ENCODE results near the gene ATXN7L3.

ATXN7L3 gene

GRCh38 chr17:44191369-44191768 lies 8.3 kb downstream of the ATXN7L3 start:
- Histone ChIP-seq H3K9me2 (replicated peaks; ENCODE audit: insufficient read depth, low read length) (no peaks in the 10 kb centered on the region), H3K36me3 (ENCODE audit: low read length) (0 out of 2 replicates have a peak, but pooled peaks cover 3% of the 10 kb centered on the region), H3K4me3 (ENCODE audit: insufficient read depth, low read length, poor library complexity, severe bottlenecking) (no peak overlapping the region), H3K4me2 (ENCODE audit: low read depth, low read length, poor library complexity, severe bottlenecking) (no peak overlapping the region), H3K27me3 (ENCODE audit: low read length) (no peaks in the 10 kb centered on the region), H3K9me3 (ENCODE audit: insufficient read depth, low read length) (no peaks in the 10 kb centered on the region), H3F3A (ENCODE audit: insufficient read depth) (peaks cover 5% of the 10 kb centered on the region; the same call in 1 of the 2 replicates), H4K20me1 (ENCODE audit: low read depth, low read length) (no peaks in the 10 kb centered on the region), H2AFZ (ENCODE audit: low read depth, low read length, severe bottlenecking) (no peak overlapping the region), H3K9ac (ENCODE audit: low read length) (no peak overlapping the region), H3K79me2 (ENCODE audit: insufficient read depth, low read length) (peaks cover 16% of the 10 kb centered on the region), H3K27ac (ENCODE audit: low read depth, low read length) (no peak overlapping the region)
- no peak for TF ChIP-seq EZH2phosphoT487 (conservative IDR thresholded peaks at IDR 0.05; ENCODE audit: low read length)
- no peak for TF ChIP-seq CTCF (IDR thresholded peaks at IDR 0.05; ENCODE audit: insufficient read depth, low read length, poor library complexity, severe bottlenecking)

- no peaks in the 10 kb centered on the region for H3K27me3 ChIP-seq (ENCODE audit: low read length)
- H3K9me2 ChIP-seq (replicated peaks; ENCODE audit: insufficient read depth, low read length) = no peaks in the 10 kb centered on the region
- H3K9ac ChIP-seq (ENCODE audit: low read length) = no peak overlapping the region
- H3K36me3 ChIP-seq (ENCODE audit: low read length) = no peaks in the 10 kb centered on the region
- H3K4me3 ChIP-seq (ENCODE audit: insufficient read depth, low read length, poor library complexity, severe bottlenecking) = no peak overlapping the region
- peaks cover 24% of the 10 kb centered on the region for H3K79me2 ChIP-seq (ENCODE audit: insufficient read depth, low read length)
- no peaks in the 10 kb centered on the region for H4K20me1 ChIP-seq (ENCODE audit: low read depth, low read length)
- TF ChIP-seq EZH2phosphoT487 (conservative IDR thresholded peaks at IDR 0.05; ENCODE audit: low read length) = no peak
- TF ChIP-seq CTCF (IDR thresholded peaks at IDR 0.05; ENCODE audit: insufficient read depth, low read length, poor library complexity, severe bottlenecking) = no peak
- no peak overlapping the region for H2AFZ ChIP-seq (ENCODE audit: low read depth, low read length, severe bottlenecking)
- peaks cover 8% of the 10 kb centered on the region; the same call in 1 of the 2 replicates for H3F3A ChIP-seq (ENCODE audit: insufficient read depth)
- H3K27ac ChIP-seq (ENCODE audit: low read depth, low read length) = no peak overlapping the region
- no peak overlapping the region for H3K4me2 ChIP-seq (ENCODE audit: low read depth, low read length, poor library complexity, severe bottlenecking)
- no peaks in the 10 kb centered on the region for H3K9me3 ChIP-seq (ENCODE audit: insufficient read depth, low read length)
Observed at GRCh38 chr17:44190481-44190880, 9.2 kb downstream of the ATXN7L3 start.

GRCh38 chr17:44188576-44189403 lies 10.9 kb downstream of the ATXN7L3 start:
- H3K79me2 ChIP-seq (ENCODE audit: insufficient read depth, low read length) = peaks cover 41% of the 10 kb centered on the region

More at GRCh38 chr17:44188576-44189403, 10.9 kb downstream of the ATXN7L3 start:
- H3K27ac ChIP-seq (ENCODE audit: low read depth, low read length) = no peak overlapping the region
- H3K4me2 ChIP-seq (ENCODE audit: low read depth, low read length, poor library complexity, severe bottlenecking) = peak overlapping the region; percentile 95
- H3K36me3 ChIP-seq (ENCODE audit: low read length) = no peaks in the 10 kb centered on the region
- H4K20me1 ChIP-seq (ENCODE audit: low read depth, low read length) = peaks cover 4% of the 10 kb centered on the region; the same call in 1 of the 2 replicates
- H3K9me3 ChIP-seq (ENCODE audit: insufficient read depth, low read length) = no peaks in the 10 kb centered on the region
- no peaks in the 10 kb centered on the region for H3K27me3 ChIP-seq (ENCODE audit: low read length)
- TF ChIP-seq CTCF (IDR thresholded peaks at IDR 0.05; ENCODE audit: insufficient read depth, low read length, poor library complexity, severe bottlenecking) (no peak), EZH2phosphoT487 (conservative IDR thresholded peaks at IDR 0.05; ENCODE audit: low read length) (no peak)
- no peak overlapping the region for H2AFZ ChIP-seq (ENCODE audit: low read depth, low read length, severe bottlenecking)
- H3K9me2 ChIP-seq (replicated peaks; ENCODE audit: insufficient read depth, low read length) = no peaks in the 10 kb centered on the region
- peaks cover 8% of the 10 kb centered on the region; the same call in 1 of the 2 replicates for H3F3A ChIP-seq (ENCODE audit: insufficient read depth)
- H3K9ac ChIP-seq (ENCODE audit: low read length) = peak overlapping the region; percentile 81; the same call in 1 of the 2 replicates
- no peak overlapping the region for H3K4me3 ChIP-seq (ENCODE audit: insufficient read depth, low read length, poor library complexity, severe bottlenecking)
